Fibroblast of pulmonary artery (primary cell): ENCODE results near the gene RHBDL1.

Experiments used
- DNase-seq: peaks from one replicate; pipeline ENCODE4 v3.0.0-alpha.2; 2010; ENCODE audit warnings: low read depth
- H3K4me3 ChIP-seq: replicated peaks from 2 replicates; pipeline ENCODE4 v1.5.1; 2011; ENCODE audit warnings: low read depth, mild to moderate bottlenecking, control low read depth, low read length, moderate library complexity
- CTCF ChIP-seq: IDR thresholded peaks from 2 replicates; pipeline ENCODE4 v1.5.1; 2011; ENCODE audit warnings: mild to moderate bottlenecking, control low read depth, low read length, inconsistent platforms; ENCODE audit errors: missing control alignments

RHBDL1 gene

GRCh38 chr16:727291-727977 lies 52.0 kb downstream of the RHBDL1 start:
- TF ChIP-seq CTCF = no peak
- no peak for DNase-seq
- peak overlapping the region; percentile 65 for H3K4me3 ChIP-seq
